MCF 10A (cell line): ENCODE measurements around the gene EIF4A3. TPM values are rescaled to one million over a fixed set of nuclear protein-coding genes. Genes with fewer than 3 reads are reported as not detected.

Source experiments
- BruUV-seq: library from RNA; stranded (reverse); fragments of 400-500 nt; replicated peaks from 2 replicates; lab custom pipeline; 2021; lab: Mats Ljungman, UMichigan
- CTCF ChIA-PET: fragments of 300-600 bp; sonication (Branson Sonifier 250); formaldehyde crosslinking; extraction: SDS; loops from one replicate; lab custom pipeline; 2021; ENCODE audit warnings: antibody characterized with exemption, inconsistent platforms; lab: Yijun Ruan, JAX
- POLR2A ChIA-PET: fragments of 300-600, 350-650 bp; sonication (Branson Sonifier 250); formaldehyde crosslinking; extraction: SDS; loops from one replicate; lab custom pipeline; 2020; ENCODE audit warnings: antibody characterized with exemption, inconsistent platforms; lab: Yijun Ruan, JAX
- DNase-seq: peaks from one replicate; pipeline ENCODE4 v3.0.0-alpha.2; 2018; ENCODE audit not compliant: unreplicated experiment
- H3K27ac Mint-ChIP-seq: one replicate; pipeline ENCODE4 v1.8.0; 2022; ENCODE audit warnings: mild to moderate bottlenecking, low read depth, mixed read lengths; ENCODE audit not compliant: unreplicated experiment
- H3K27me3 Mint-ChIP-seq: one replicate; pipeline ENCODE4 v1.8.0; 2022; ENCODE audit warnings: mixed read lengths; ENCODE audit not compliant: insufficient read depth, unreplicated experiment
- H3K36me3 Mint-ChIP-seq: one replicate; pipeline ENCODE4 v1.8.0; 2022; ENCODE audit warnings: mild to moderate bottlenecking, moderate library complexity, mixed read lengths; ENCODE audit not compliant: insufficient read depth, unreplicated experiment
- H3K4me1 Mint-ChIP-seq: one replicate; pipeline ENCODE4 v1.8.0; 2022; ENCODE audit warnings: mixed read lengths; ENCODE audit not compliant: insufficient read depth, unreplicated experiment
- H3K4me3 Mint-ChIP-seq: one replicate; pipeline ENCODE4 v1.8.0; 2022; ENCODE audit warnings: mild to moderate bottlenecking, moderate library complexity, mixed read lengths; ENCODE audit not compliant: unreplicated experiment
- H3K9me3 Mint-ChIP-seq: one replicate; pipeline ENCODE4 v1.8.0; 2022; ENCODE audit warnings: mixed read lengths; ENCODE audit not compliant: unreplicated experiment
- CTCF ChIP-seq: fragments of 200-600 bp; IDR thresholded peaks from one replicate; pipeline ENCODE4 v1.8.0; 2022; ENCODE audit warnings: antibody characterized with exemption, mild to moderate bottlenecking; ENCODE audit not compliant: unreplicated experiment
- intact Hi-C: fragments of 100-400 bp; cut with micrococcal nuclease; formaldehyde crosslinking; loops from 2 replicates; pipeline ENCODE4 v1.14.1; 2022
- total RNA-seq: library from RNA; stranded (reverse); gene quantifications from 2 replicates; pipeline ENCODE4 v1.2.3, GENCODE V29; 2022

Gene EIF4A3
- total RNA-seq, 1 experiment from 2014 or later: 87.0 TPM

- ChIA-PET POLR2A (no interaction called here), CTCF (no interaction called here)
- no peaks in the 10 kb centered on the region for H3K9me3 Mint-ChIP-seq
- H3K36me3 Mint-ChIP-seq: no peaks in the 10 kb centered on the region
- intact Hi-C loops: no loop called here
- H3K27me3 Mint-ChIP-seq: peaks cover 28% of the 10 kb centered on the region
- no peak overlapping the region for H3K27ac Mint-ChIP-seq
- BruUV-seq: no TSS peak
- peaks cover 4% of the 10 kb centered on the region for H3K4me1 Mint-ChIP-seq
- no peak for TF ChIP-seq CTCF
- no peak overlapping the region for H3K4me3 Mint-ChIP-seq
- DNase-seq: no peak
These were observed 27.0 kb upstream of the EIF4A3 start for GRCh38 chr17:80173916-80174315.

- no peak for TF ChIP-seq CTCF
- Mint-ChIP-seq H3K27ac (no peak overlapping the region), H3K27me3 (peaks cover 33% of the 10 kb centered on the region), H3K4me1 (peaks cover 4% of the 10 kb centered on the region), H3K36me3 (no peaks in the 10 kb centered on the region), H3K4me3 (no peak overlapping the region), H3K9me3 (no peaks in the 10 kb centered on the region)
- BruUV-seq: no TSS peak
- DNase-seq: no peak
- CTCF ChIA-PET: no interaction called here
- POLR2A ChIA-PET: no interaction called here
- intact Hi-C loops: no loop called here
These were observed 26.2 kb upstream of the EIF4A3 start for GRCh38 chr17:80173126-80173525.

GRCh38 chr17:80171681-80172080 lies 24.8 kb upstream of the EIF4A3 start:
- no TSS peak for BruUV-seq
- Mint-ChIP-seq H3K4me1 (peaks cover 4% of the 10 kb centered on the region), H3K9me3 (no peaks in the 10 kb centered on the region)

GRCh38 chr17:80169784-80170500 lies 23.0 kb upstream of the EIF4A3 start, which contains the start of gene CARD14:
CARD14 (plus strand) TSS chr17:80170030; CDS start chr17:80181439, 11,409 bp downstream.
- H3K36me3 Mint-ChIP-seq: no peaks in the 10 kb centered on the region
- no peak within 1 kb of the TSS for H3K4me3 Mint-ChIP-seq
- peaks cover 33% of the 10 kb centered on the region for H3K27me3 Mint-ChIP-seq
- ChIA-PET CTCF (no interaction called here), POLR2A (no interaction called here)
- no TSS peak for BruUV-seq
- H3K4me1 Mint-ChIP-seq: no peaks in the 10 kb centered on the region
- no peak for DNase-seq
- no peaks in the 10 kb centered on the region for H3K9me3 Mint-ChIP-seq
- no peak for TF ChIP-seq CTCF
- intact Hi-C loops: no loop called here
- H3K27ac Mint-ChIP-seq: no peak within 1 kb of the TSS

More at GRCh38 chr17:80171681-80172080, 24.8 kb upstream of the EIF4A3 start:
- Mint-ChIP-seq H3K27ac (no peak overlapping the region), H3K4me3 (no peak overlapping the region), H3K27me3 (peaks cover 33% of the 10 kb centered on the region), H3K36me3 (no peaks in the 10 kb centered on the region)
- no peak for DNase-seq
- intact Hi-C loops: no loop called here
- TF ChIP-seq CTCF: no peak
- POLR2A ChIA-PET: interaction anchor here (1.1 kb wide), 1 partner anchor 24 kb away, joined by 3 read pairs; the partner anchor contains the start of gene EIF4A3
- CTCF ChIA-PET: no interaction called here
